Ovary (tissue), 9 donors: ENCODE measurements around the gene DYRK1A. TPM values are rescaled to one million over a fixed set of nuclear protein-coding genes. Genes with fewer than 3 reads are reported as not detected.

ENCODE experiments used
- DNase-seq, 5 donors: peaks; one replicate each; pipeline ENCODE4 v3.0.0-alpha.2; 2019 to 2020
- H3K27ac ChIP-seq, 2 donors: fragments of 200-600 bp; one replicate each; pipeline versions ENCODE4 v1.5.1 to v1.8.0; 2019 to 2022
- H3K27me3 ChIP-seq: fragments of 200-600 bp; one replicate; pipeline ENCODE4 v1.8.0; 2022
- H3K36me3 ChIP-seq: fragments of 200-600 bp; sonication (generic); one replicate; pipeline ENCODE4 v1.5.1; 2019
- H3K4me1 ChIP-seq: one replicate; pipeline ENCODE4 v1.8.1; 2013; ENCODE audit warnings: mild to moderate bottlenecking, moderate library complexity; ENCODE audit not compliant: insufficient read depth
- H3K4me3 ChIP-seq: fragments of 200-600 bp; sonication (generic); one replicate; pipeline ENCODE4 v1.5.1; 2017
- H3K9me3 ChIP-seq, 2 donors: fragments of 200-600 bp in 1 of 2; sonication (generic) in 1 of 2; one replicate each; pipeline versions ENCODE4 v1.5.1 to v1.8.1; 2013 to 2019; ENCODE audit warnings: mild to moderate bottlenecking in 1 of 2, moderate library complexity in 1 of 2
- EP300 ChIP-seq: sonication (generic); formaldehyde crosslinking; IDR thresholded peaks from one replicate; pipeline ENCODE4 v1.6.1; 2017; ENCODE audit warnings: antibody characterized with exemption
- POLR2A ChIP-seq: fragments of 450-650 bp; IDR thresholded peaks from one replicate; pipeline ENCODE4 v1.6.1; 2017; ENCODE audit warnings: antibody characterized with exemption, mild to moderate bottlenecking, moderate library complexity
- WGBS, 3 donors: extraction: QIAGEN DNeasy Blood & Tissue Kit in 1 of 3; methylation state at CpG; one replicate each; pipeline versions ENCODE4 v1.1.5 to v1.1.7; 2013 to 2017; 5-methylcytosine and 5-hydroxymethylcytosine counted together
- intact Hi-C, 4 donors: fragments of 100-400 bp; cut with DNase I; formaldehyde crosslinking; loops; one replicate each; pipeline versions ENCODE4 v1.11.0 to v1.15.1; 2022 to 2023
- polyA plus RNA-seq, 2 donors: library from polyadenylated mRNA; stranded (reverse); fragments of 200-250 nt in 1 of 2; fragments of 350-450 nt in 1 of 2; fragmentation: Illumina TruSeq in 1 of 2; extraction: RNeasy Lipid Tissue Mini Kit (QIAGEN cat#74804) in 1 of 2; gene quantifications; one replicate each; pipeline ENCODE4 v1.2.3, GENCODE V29; 2013 to 2014
- total RNA-seq, 7 donors: library from RNA; depleted of rRNA in 2 of 7; stranded (reverse); fragments of >200 nt in 2 of 7; fragmentation: NEBNext Ultra II Directional in 3 of 7; extraction: Animal tissue kit (Norgen Biotek cat#: 25700) in 3 of 7; gene quantifications; one replicate each; pipeline versions ENCODE4 v1.1.0 to v1.2.4, GENCODE V29; 2016 to 2023
- TF ChIP-seq, protein P1 (sequence below), 3 donors: fragments of 450-650 bp in 2 of 3; fragments of 200-600 bp in 1 of 3; IDR thresholded peaks; one replicate each; pipeline versions ENCODE4 v1.5.1 to v1.8.0; 2016 to 2022; ENCODE audit warnings: antibody characterized with exemption in 3 of 3, mild to moderate bottlenecking in 1 of 3
- donor health status: DM: no; HTN: no; CAD: no; lungs with moderate emphysema.
- donor health status: DM: no; HTN: no; CAD: no.
- donor health status: Bipolar disorder and iron deficiency.
- donor health status: DM: yes; HTN: yes; CAD: no.
- donor health status: DM: no; HTN: no; CAD: no.
- donor health status: DM: yes; HTN: yes; CAD: no.

Gene DYRK1A
- total and polyA plus RNA-seq, 9 donors = 30.9 to 89.0 (median 73.9) TPM

DNA sequence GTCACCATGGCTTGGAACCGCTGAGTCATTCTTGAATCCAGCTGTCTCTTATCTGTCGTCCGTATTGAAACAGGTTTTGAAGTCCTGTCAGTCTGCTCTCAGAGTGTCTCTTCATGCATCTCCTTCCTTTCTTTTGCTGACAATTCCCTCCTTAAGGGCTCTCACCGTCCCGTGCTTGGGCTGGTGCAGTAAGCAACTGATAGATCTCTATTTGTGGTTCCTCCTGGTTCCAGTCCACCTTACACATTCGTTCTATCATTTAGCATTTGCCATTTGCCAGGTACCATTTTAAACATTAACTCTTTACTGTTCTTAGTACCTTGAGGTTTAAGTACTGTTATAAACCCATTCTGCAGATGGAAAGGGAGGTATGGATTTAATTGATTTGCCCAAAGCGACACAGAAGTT, 88.9 kb downstream of the DYRK1A start:
- TF ChIP-seq EP300 = no peak
- TF ChIP-seq, protein P1, sequence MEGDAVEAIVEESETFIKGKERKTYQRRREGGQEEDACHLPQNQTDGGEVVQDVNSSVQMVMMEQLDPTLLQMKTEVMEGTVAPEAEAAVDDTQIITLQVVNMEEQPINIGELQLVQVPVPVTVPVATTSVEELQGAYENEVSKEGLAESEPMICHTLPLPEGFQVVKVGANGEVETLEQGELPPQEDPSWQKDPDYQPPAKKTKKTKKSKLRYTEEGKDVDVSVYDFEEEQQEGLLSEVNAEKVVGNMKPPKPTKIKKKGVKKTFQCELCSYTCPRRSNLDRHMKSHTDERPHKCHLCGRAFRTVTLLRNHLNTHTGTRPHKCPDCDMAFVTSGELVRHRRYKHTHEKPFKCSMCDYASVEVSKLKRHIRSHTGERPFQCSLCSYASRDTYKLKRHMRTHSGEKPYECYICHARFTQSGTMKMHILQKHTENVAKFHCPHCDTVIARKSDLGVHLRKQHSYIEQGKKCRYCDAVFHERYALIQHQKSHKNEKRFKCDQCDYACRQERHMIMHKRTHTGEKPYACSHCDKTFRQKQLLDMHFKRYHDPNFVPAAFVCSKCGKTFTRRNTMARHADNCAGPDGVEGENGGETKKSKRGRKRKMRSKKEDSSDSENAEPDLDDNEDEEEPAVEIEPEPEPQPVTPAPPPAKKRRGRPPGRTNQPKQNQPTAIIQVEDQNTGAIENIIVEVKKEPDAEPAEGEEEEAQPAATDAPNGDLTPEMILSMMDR (IDR thresholded peaks at IDR 0.05) = no peak
- TF ChIP-seq POLR2A = no peak
- Histone ChIP-seq H3K27ac (no peak overlapping the region), H3K9me3 (no peaks in the 10 kb centered on the region), H3K36me3 (no peaks in the 10 kb centered on the region), H3K27me3 (no peaks in the 10 kb centered on the region), H3K4me3 (no peak overlapping the region), H3K4me1 (peaks cover 23% of the 10 kb centered on the region)
- no peak for DNase-seq
- WGBS, 3 donors = 67 to 76% (median 71%) methylated on average over 7 of the region's 7 CpGs
- intact Hi-C loops = no loop called here

DNA sequence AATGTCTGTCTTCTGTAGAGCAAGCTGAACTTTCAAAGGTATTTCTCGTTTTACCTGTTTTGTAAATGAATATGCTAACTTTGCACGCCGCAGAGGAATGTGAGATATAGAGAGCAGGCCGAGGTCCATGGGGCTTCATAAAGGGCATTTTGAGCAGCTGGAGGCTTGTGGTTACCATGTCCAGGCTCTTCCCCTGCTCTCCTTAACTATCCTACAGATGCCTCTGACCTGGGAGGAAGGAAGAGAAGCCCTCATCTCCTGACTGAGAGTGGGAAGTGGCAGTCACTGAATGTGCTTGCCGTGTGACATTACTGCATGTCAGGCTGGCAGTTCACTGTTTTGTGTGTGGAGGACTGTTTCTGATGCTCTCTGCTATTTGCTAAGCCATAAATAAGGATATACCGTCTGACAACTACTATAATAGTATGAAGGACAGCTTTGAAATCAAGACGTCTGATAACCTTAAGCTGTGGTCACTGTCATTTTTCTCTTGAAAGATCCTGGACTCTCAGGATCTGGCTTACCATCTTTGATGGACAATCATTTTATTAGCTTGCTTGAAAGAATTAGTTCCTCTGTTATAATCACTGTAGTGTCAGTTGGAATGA, 92.2 kb downstream of the DYRK1A start:
- Histone ChIP-seq H3K9me3 (no peaks in the 10 kb centered on the region), H3K4me1 (peaks cover 26% of the 10 kb centered on the region), H3K4me3 (no peak overlapping the region), H3K36me3 (no peaks in the 10 kb centered on the region), H3K27me3 (no peaks in the 10 kb centered on the region), H3K27ac (no peak overlapping the region)
- intact Hi-C loops = no loop called here
- no peak for DNase-seq
- TF ChIP-seq POLR2A (no peak), EP300 (no peak)
- TF ChIP-seq, protein P1 (IDR thresholded peaks at IDR 0.05) = no peak
- 57 to 63% (median 57%) methylated on average over 7 of the region's 7 CpGs for WGBS, 3 donors

DNA sequence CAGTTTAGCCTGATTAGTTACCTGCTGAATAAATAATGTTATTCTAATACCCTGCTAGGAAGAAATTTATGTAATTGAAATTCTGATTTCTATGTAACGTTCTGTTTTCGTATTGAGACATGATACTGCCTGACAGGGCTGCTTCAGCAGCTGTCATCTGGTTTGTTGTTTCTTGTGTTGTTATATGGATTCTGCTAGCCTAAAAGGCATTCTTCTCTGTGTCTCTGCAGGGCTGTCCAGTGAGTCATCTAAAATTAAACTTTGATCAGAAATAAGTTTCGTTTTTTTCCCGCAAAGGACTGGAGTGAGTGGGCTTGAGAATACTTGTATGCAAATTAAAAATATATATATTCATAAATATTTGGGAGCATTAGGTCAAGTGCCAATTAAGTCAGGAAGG, 93.0 kb downstream of the DYRK1A start:
- 45 to 64% (median 53%) methylated on average over 4 of the region's 4 CpGs for WGBS, 3 donors
- H3K4me1 ChIP-seq = peaks cover 24% of the 10 kb centered on the region
- H3K9me3 ChIP-seq = no peaks in the 10 kb centered on the region
- H3K27me3 ChIP-seq = no peaks in the 10 kb centered on the region
- TF ChIP-seq, protein P1 (IDR thresholded peaks at IDR 0.05) = no peak
- no peak for TF ChIP-seq EP300
- no peak for TF ChIP-seq POLR2A
- no peak for DNase-seq
- no peaks in the 10 kb centered on the region for H3K36me3 ChIP-seq
- no peak overlapping the region for H3K27ac ChIP-seq
- intact Hi-C loops = no loop called here
- H3K4me3 ChIP-seq = no peak overlapping the region

DNA sequence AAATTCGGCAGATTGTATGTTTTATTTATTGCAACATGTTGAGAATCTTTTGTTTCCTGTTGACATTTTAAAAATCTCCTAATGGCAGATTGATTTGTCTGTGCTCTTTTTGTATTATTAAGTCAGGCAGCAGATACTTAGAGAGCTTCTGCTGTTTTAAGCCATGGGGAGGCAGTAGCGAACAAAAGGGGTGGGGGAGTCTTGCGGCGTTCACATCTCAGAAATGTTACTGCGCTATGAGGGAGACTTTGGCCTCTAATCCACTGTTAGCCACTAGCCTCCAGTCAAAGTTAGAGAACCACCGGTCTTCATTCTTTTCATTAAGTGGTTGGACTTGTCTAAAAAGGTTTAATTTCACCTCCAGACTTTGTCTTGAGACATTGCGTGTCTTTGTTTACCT, 93.6 kb downstream of the DYRK1A start:
- no peak overlapping the region for H3K4me3 ChIP-seq
- DNase-seq = no peak
- no peaks in the 10 kb centered on the region for H3K9me3 ChIP-seq
- H3K4me1 ChIP-seq = peaks cover 22% of the 10 kb centered on the region
- H3K36me3 ChIP-seq = no peaks in the 10 kb centered on the region
- intact Hi-C loops = no loop called here
- TF ChIP-seq, protein P1 (IDR thresholded peaks at IDR 0.05) = no peak
- TF ChIP-seq POLR2A = no peak
- TF ChIP-seq EP300 = no peak
- H3K27ac ChIP-seq = no peak overlapping the region
- H3K27me3 ChIP-seq = no peaks in the 10 kb centered on the region
- WGBS, 3 donors = 88 to 91% (median 90%) methylated on average over 7 of the region's 7 CpGs
